ENCODE results near the gene ZBTB40.

ZBTB40 gene

GRCh38 chr1:22530715-22531114, 79.1 kb downstream of the ZBTB40 start:
- ATAC-seq (no peak), DNase-seq (no peak)

GRCh38 chr1:22531251-22531650, 79.6 kb downstream of the ZBTB40 start:
- ATAC-seq: no peak
- no peak for DNase-seq

- ATAC-seq (no peak), DNase-seq (no peak)
Observed at GRCh38 chr1:22533244-22533895, 81.7 kb downstream of the ZBTB40 start.

- DNase-seq: no peak
- no peak for ATAC-seq
Observed at GRCh38 chr1:22534951-22535350, 83.3 kb downstream of the ZBTB40 start.

GRCh38 chr1:22535399-22535798, 83.7 kb downstream of the ZBTB40 start:
- no peak for DNase-seq
- no peak for ATAC-seq

GRCh38 chr1:22536506-22536905, 84.9 kb downstream of the ZBTB40 start:
- DNase-seq: no peak

GRCh38 chr1:22537441-22538139, 85.9 kb downstream of the ZBTB40 start:
- ATAC-seq: no peak
- DNase-seq: no peak

More at GRCh38 chr1:22536506-22536905, 84.9 kb downstream of the ZBTB40 start:
- no peak for ATAC-seq

- DNase-seq (no peak), ATAC-seq (no peak)
Observed at GRCh38 chr1:22539510-22540118, 88.0 kb downstream of the ZBTB40 start.

- ATAC-seq: no peak
Observed at GRCh38 chr1:22540337-22540736, 88.7 kb downstream of the ZBTB40 start.

GRCh38 chr1:22542886-22543285, 91.2 kb downstream of the ZBTB40 start:
- ATAC-seq: no peak
- DNase-seq: no peak

More at GRCh38 chr1:22540337-22540736, 88.7 kb downstream of the ZBTB40 start:
- DNase-seq: no peak

GRCh38 chr1:22543679-22544078, 92.0 kb downstream of the ZBTB40 start:
- DNase-seq (no peak), ATAC-seq (no peak)

- ATAC-seq: no peak
- DNase-seq: no peak
Observed at GRCh38 chr1:22544606-22545005, 93.0 kb downstream of the ZBTB40 start.

GRCh38 chr1:22545141-22545540, 93.5 kb downstream of the ZBTB40 start:
- ATAC-seq (no peak), DNase-seq (no peak)

GRCh38 chr1:22547186-22547817, 95.7 kb downstream of the ZBTB40 start:
- ATAC-seq (no peak), DNase-seq (no peak)

- DNase-seq (no peak), ATAC-seq (no peak)
Observed at GRCh38 chr1:22547818-22548462, 96.3 kb downstream of the ZBTB40 start.

- ATAC-seq (no peak), DNase-seq (no peak)
Observed at GRCh38 chr1:22550021-22550420, 98.4 kb downstream of the ZBTB40 start.

GRCh38 chr1:22551591-22551990, 99.9 kb downstream of the ZBTB40 start:
- DNase-seq (no peak), ATAC-seq (no peak)

GRCh38 chr1:22552021-22552420, 100.4 kb downstream of the ZBTB40 start:
- ATAC-seq: no peak
- DNase-seq: no peak

GRCh38 chr1:22553104-22553880, 101.6 kb downstream of the ZBTB40 start:
- no peak for DNase-seq
- ATAC-seq: no peak

GRCh38 chr1:22553991-22554522, 102.4 kb downstream of the ZBTB40 start:
- DNase-seq (no peak), ATAC-seq (peak; percentile 10)

GRCh38 chr1:22555371-22555656, 103.7 kb downstream of the ZBTB40 start:
- ATAC-seq (no peak), DNase-seq (no peak)
